ENCODE results near the gene CCDC170.

The CCDC170 gene

DNA sequence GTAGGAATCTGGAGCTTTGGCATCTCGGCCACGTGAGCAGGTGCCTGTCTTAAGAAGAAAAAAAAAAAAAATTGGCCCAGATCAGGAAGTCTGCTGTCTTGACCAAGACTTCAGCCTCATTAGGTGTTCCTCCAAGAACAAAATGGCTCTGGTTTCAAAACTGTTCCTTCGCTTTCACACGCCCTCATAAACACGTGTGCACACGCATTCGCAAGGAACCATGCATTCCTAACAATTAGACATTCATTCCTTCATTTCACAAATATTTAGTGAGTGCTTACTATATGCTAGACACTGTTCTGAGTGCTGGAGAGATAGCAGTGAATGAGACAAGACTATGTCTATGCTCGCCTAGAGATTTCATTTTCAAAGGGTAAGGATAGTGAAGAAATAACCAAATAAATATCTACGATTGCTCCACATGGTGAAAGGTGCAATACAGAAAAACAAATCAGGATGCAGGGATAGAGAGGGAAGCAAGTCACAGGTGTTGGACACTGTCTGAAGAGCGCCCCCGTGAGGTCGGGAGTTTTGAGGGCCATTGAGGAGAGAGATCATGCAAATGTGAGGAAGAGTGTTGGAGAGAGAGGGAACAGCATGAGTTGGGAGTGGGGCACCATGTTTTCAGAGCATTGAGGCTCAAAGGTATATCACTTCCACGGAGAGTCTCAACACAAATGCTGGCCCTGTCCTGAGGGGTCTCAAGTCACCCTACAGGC lies 53.3 kb downstream of the CCDC170 start:
- no peak for DNase-seq

DNA sequence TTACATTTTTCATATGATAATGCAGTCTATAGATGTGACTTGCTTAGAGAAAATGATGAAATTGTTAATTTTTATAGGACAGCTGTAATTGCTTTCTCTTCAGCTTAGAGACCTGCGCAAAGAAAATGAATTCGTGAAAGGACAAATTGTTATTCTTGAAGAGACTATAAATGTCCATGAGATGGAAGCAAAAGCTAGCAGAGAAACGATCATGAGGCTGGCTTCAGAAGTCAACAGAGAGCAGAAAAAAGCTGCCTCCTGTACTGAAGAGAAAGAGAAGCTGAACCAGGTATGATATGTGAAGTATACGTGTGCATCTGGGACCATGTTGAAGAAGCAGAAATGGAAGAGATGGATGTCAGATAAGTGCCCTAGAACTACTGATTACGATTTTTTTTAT lies 54.4 kb downstream of the CCDC170 start:
- no peak for DNase-seq

GRCh38 chr6:151549790-151550189 lies 56.0 kb downstream of the CCDC170 start:
- no peak for DNase-seq

- no peak for DNase-seq
These were observed 56.8 kb downstream of the CCDC170 start for GRCh38 chr6:151550618-151551017.

DNA sequence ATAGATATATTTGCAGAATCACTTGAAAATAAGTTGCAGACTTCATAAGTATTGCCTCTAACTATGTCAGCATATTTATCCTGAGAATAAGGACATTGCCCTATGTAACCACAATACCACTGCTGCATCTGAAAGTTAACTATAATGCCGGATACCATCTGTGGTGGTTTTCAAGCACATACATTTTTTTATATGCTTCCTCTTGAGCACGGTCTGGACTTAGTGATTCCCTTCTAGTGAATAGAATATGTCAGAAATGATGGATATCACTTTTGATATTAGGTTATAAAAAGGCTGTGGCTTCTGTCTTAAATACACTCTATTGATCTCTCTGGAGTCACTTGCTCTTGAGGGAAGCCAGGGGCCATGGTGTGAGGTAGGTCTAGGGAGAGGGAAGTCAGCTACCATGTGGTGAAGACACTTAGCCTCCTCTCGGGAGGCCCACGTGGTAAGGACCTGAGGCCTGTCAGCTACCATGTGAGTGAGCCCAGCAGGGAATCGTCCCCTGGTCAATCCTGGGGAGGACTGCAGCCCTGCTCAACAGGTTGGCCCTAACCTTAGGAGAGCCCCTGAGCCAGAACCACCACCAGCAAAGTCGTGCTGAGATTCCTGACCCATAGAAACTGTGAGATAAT lies 57.5 kb downstream of the CCDC170 start:
- DNase-seq: no peak

- DNase-seq: no peak
These were observed 59.8 kb downstream of the CCDC170 start for GRCh38 chr6:151553416-151554165.

GRCh38 chr6:151561238-151561637 lies 67.4 kb downstream of the CCDC170 start:
- DNase-seq: no peak

- no peak for DNase-seq
These were observed 70.8 kb downstream of the CCDC170 start for GRCh38 chr6:151564654-151565053.

- DNase-seq: no peak
These were observed 72.1 kb downstream of the CCDC170 start for GRCh38 chr6:151565940-151566339.

GRCh38 chr6:151566557-151566956 lies 72.7 kb downstream of the CCDC170 start:
- no peak for DNase-seq

- no peak for DNase-seq
These were observed 82.8 kb downstream of the CCDC170 start for GRCh38 chr6:151576633-151577032.

- DNase-seq: no peak
These were observed 83.4 kb downstream of the CCDC170 start for GRCh38 chr6:151577257-151577656.

- DNase-seq: no peak
These were observed 91.9 kb downstream of the CCDC170 start for GRCh38 chr6:151585741-151586140.

DNA sequence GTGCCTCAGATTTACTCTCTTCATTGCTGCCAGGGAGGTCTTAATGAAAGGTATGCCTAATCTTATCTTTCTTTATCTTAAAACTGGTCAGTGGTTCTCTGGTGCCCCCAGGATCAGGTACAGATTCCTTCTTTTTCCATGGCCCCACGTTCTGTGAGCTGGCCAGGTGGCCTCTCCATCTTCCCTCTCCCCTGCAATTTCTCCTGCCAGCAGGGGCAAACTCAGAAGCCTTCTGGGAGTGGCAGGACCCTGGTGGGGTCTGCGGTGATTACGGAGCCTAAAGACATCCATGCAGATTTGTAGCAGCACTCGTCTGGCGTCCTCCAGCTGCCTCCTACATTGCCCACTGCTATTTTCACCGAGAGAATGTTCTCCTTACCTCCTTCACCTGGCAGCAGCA lies 95.8 kb downstream of the CCDC170 start:
- no peak for DNase-seq

GRCh38 chr6:151590742-151591141 lies 96.9 kb downstream of the CCDC170 start:
- no peak for DNase-seq

DNA sequence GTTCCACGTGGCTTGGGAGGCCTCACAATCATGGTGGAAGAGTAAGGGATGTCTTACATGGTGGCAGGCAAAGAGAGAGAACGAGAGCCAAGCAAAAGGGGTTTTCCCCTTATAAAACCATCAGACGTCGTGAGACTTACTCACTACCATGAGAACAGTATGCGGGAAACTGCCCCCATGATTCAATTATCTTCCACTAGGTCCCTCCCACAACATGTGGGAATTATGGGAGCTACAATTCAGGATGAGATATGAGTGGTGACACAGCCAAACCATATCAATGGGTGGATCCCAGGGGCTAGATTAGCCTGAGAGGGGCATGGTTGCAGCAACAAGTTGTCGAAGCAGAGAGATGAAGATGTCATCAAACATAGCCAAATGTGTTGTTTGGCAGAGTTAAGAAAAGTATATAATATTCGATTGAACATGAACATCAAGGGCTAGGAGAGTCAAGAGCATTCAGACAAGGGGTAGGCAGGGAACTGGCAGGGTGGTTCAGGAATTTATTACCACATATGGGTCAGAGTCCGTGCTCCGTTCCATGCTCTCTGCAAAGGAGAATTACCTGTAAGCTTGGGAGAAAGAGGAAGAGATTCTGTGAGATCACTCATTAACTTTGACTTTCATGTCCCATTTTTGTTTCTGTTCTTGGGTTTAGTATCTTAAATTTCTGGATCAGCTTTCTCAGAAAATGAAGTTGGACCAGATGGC lies 98.8 kb downstream of the CCDC170 start:
- no peak for DNase-seq

DNA sequence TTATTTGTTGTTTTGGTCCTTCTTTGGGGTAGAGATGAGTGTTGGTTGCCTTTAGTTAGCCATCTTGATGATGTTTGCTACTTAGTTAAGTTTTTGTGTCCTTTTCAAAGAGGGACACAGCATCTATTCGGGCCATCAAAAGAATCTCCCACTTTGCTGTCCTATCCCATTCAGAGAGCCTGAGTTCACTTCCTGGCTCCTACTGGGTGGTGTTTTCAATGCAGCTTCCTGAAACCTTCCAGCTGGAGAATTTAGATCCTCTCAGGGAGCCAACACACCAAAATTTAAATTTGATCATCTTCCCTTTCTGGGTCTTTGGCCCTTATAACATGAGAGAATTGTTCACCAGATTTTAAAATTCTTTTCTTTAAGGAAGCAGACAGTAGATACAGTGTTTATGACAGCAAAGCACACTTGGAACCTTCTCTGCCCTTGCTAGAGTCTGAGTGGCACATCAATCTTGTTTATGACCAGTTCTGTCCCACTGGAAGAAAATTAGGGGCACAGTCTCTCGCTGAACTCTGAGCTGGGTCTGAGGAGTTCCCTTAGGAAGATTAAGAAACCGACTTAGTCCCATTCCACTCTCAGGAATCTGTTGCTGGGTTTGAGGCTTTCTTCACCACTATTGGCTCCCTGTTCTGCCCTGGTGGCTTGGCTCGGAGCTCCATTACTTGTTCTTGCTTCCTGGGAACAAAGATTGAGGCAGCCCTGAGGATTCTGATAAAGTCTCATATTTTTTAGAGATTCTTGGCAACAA lies 115.5 kb downstream of the CCDC170 start:
- no peak for DNase-seq

GRCh38 chr6:151610326-151610725 lies 116.5 kb downstream of the CCDC170 start:
- DNase-seq: no peak

DNA sequence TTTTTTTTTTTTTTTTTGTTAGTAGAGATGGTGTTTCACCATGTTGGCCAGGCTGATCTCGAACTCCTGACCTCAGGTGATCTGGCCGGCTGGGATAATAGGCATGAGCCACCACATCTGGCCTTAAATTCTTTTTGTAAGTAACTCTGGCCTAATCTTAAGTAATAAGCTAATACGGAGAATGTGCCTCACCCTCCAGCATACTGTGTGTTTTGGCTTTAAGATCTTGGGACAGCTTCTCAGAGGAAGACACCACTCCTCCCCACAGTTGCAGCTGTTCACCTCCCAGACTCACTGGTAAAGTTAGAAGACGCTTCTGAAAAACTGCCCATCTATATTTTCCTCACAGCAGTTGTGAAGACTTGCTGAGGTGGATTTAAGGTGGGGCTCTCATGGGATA lies 120.8 kb downstream of the CCDC170 start:
- DNase-seq: no peak

DNA sequence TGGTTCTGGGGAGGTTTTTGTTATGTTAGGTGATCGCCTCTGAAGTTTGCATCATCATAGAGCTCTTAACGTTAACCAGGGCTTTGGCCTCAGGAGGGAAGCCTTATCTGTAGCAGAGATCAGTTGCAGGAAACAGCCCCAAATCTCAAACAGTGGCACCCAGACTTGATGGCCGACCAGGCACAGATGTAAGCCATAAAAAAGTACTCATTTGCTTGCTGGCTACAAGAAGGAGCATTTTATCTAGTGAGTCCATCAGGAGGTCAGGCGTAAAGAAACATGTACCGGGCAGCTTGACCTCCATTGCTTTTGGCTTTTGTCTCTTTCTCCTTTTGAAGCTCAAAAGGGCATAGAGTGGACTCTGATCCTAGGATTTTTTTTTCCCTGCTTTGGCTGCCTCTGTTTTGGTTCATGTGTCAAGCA lies 122.3 kb downstream of the CCDC170 start:
- no peak for DNase-seq

GRCh38 chr6:151616600-151616999 lies 122.8 kb downstream of the CCDC170 start:
- DNase-seq: no peak

GRCh38 chr6:151617539-151617938 lies 123.7 kb downstream of the CCDC170 start:
- DNase-seq: no peak

DNA sequence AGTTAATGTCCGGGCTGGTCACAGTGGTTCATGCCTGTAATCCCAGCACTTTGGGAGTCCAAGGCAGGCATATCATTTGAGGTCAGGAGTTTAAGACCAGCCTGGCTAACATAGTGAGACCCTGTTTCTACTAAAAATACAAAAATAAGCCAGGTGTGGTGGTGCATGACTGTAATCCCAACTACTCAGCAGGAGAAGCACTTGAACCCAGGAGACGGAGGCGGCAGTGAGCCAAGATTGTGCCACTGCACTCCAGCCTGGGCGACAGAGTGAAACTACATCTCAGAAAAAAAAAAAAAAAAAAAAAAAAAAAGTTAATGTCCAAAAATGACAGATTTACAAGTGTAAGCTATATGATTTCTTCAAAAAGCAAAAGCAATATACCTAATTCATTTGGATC lies 124.9 kb downstream of the CCDC170 start:
- no peak for DNase-seq
